Fibroblast of upper back skin (primary cell): Measurements from ENCODE around the gene LHFPL6.
A peak's percentile ranks its signal among the peaks of the same experiment; 100 is the strongest.

Experiments used
- DNase-seq: peaks from one replicate; pipeline ENCODE4 v3.0.0-alpha.2; 2013

The LHFPL6 gene

DNA sequence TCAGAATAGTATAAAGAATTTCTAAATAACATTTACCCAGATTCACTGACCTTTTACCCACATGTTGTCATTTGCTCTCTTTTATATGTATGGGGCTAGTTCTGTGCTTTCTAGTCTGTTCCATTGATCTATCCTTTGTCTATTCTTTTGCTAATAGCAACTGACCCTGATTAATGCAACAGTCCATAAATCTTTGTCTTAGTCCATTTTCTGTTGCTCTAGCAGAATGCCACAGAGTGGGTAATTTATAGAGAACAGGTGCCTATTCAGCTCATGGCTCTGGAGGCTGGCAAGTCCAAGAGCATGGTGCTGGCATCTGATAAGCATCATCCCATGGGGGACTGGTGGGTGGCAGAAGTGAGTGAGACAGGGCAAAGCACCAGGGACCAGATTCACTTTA is 52.1 kb downstream of the LHFPL6 start:
- no peak for DNase-seq

DNA sequence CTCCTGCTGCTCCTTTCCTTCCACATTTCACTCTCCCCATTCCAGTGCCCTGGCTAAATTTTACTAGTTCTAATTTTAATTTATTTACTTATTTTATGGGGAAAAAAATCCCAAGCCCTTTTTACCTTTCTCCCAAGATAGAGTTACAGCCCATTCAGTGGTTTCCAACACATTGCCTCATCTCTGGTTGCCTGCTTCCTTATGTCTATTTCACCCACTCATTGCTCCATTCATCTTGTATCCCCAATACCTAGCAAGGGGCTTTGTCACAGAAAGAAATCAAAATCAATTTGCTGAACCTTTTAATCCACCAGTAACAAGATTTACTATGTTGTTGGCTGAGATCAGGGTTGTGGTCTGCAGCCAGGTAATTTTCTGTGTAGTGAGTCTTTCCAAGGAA is 55.9 kb downstream of the LHFPL6 start:
- no peak for DNase-seq

DNA sequence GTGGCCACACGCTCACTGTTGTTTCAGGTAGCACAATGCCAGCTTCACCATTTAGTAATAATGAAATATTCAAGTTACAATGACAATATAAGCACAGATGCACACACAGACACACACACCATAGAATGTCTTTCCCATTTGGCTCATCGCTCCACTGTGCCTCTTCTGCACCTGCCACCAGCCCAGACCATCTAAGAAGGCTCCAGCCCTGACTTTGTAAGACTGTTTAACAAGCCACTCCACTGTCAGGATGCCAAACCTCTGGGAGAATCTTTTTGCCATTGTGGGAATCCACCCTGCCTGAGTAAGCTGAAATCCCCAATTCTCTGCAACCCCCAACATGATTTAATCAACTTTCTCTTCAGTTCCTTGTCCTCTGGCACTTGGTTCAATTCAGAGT is 60.6 kb downstream of the LHFPL6 start:
- no peak for DNase-seq

DNA sequence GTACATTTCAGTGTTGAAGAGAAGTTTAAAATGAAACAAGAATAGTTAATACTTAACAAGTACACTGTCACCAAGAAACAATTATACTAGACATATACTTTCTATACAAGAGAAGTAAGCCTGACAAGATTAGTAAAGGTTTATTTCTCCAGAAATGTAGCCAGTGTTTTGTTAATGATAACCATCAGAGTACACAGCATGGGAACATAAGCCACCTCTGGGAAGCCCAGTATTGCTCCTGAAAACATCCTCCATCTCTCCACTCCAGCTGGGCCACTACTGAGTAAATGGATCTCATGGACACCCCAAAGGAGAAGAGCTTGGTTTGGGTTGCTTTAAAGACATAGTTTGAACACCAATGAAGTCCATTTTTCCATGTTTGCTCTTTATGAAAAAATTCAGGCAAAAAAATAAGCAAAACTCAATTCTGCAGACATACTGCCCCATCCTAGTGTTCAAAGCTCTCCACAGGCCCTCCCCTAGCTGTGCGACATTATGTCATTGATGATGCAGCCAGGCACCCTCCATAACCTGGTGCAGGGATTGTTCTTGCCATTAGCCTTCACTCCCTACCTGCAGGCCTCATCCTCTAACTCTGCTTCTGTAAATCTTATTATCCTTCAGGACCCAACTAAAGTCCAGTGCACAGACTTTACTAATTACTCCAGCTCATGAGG is 61.9 kb downstream of the LHFPL6 start:
- DNase-seq, result no peak

DNA sequence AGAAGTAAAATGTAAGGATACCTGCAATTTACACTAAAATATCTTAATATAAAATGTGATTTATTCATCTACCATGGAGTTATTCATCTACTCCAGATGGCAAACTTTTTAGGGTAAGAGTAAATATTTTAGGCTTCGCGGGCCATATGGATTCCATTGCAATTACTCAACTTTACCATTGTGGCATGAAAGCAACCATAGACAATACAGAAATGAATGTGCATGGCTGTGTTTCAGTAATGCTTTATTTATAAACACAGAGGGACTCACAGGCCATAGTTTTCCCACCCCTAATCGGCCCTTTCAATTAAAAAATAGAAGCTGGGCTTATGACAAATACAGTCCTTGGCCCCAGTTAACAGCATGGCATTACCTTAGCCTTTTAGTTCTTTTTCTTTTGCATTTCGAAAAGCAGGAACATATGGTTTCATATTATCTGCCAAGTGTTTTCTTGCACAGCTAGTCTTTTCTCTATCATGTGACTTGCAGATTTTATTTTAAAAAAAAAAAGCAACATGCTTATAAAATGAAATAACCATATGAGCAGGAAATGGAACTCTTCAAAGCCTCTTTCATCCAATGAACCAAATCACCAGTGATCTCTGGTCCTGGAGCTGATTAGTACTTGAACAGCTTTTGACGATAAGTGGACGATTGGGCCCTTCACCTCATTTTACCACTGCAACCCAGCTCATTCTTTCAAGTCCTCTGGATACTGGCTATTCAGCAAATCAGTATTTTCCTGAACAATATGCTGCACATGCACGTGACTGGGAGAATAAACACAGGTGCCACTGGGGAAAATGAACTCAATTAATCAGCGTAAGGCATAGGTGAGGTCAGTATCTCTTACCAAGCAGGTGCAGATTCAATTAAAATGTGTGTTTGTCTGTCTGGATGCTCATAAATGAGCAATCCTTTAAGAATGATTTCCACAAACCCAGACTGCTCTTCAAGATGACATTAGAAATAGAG is 63.9 kb downstream of the LHFPL6 start:
- DNase-seq, result peak; percentile 67

DNA sequence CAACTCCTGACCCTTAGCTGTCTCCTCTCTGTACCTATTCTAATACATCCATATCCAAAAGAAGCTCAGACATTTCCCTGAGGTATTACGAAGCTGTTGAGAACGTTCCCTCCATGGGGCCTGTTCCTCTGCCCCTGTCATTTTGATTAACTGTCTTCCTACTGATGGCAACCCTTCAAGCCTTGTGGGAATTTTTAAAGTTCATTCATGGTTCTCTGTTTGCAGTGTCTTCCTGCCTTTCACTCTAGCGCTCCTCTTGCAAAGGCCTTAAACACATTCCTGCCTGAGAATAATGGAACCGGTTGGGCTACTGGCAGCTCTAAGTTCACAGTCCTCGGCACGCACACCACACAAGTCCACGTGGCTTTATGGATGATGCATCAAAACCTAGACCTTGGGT is 66.1 kb downstream of the LHFPL6 start:
- peak; percentile 70 for DNase-seq

DNA sequence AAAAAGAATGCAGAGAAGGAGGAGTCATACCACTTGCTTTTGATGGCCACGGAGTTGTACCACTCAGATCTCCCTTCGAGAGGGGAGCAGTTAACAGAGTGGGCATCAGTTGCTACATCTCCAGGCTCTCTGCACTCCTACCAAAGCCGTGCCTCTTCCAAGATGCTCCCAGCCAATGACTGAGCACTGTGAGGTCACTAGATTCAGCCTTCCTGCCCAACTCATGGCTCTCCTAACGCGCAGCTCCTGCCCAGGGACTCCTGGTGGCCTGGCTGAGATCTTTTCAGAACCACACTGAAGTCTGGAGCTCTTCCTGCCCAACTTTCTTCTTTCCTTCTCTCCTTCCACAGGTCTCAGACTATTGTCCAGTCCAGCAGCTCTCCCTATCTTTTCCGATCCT is 66.7 kb downstream of the LHFPL6 start:
- DNase-seq, result no peak

DNA sequence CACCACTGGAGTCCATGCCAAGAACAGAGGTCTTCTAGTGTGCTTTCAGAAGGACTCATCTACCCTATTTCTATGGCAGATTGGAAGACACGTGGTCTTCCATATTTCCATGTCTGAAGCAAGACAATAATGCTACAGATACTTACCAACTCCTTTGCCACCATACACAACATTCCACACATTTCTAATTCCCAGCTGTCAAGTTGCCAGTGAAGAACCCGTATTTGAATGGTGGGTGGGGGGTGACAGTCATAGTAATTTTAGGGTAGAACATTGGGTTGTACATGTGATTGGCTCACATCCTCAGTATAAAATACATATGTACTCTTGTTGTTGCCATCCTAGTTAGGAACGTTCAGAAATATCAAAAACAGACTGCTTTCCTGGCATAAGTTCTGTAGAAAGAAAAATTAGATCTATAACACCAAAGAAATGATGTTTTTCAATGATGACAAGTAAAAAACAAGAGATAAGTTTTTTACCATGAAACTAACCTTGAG is 69.3 kb downstream of the LHFPL6 start:
- DNase-seq, result no peak

DNA sequence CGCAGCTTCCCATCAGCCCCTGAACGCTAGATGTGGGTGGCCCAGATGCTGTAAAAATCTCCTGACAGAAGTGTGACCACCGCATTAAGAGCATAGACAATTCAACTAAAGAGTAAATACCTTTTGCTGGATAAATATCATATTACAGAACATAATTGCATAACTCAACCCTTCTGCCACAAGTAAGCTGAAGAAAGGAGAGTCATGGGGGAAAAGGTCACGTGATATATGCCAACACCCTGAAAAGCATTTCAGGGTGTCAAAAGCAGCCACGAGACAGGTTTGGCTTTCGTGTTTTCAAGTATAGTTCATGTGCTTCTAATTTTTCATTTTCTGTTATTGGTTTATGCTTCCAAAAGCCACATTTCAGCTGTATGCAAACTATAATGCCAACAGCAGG is 71.3 kb downstream of the LHFPL6 start:
- no peak for DNase-seq

DNA sequence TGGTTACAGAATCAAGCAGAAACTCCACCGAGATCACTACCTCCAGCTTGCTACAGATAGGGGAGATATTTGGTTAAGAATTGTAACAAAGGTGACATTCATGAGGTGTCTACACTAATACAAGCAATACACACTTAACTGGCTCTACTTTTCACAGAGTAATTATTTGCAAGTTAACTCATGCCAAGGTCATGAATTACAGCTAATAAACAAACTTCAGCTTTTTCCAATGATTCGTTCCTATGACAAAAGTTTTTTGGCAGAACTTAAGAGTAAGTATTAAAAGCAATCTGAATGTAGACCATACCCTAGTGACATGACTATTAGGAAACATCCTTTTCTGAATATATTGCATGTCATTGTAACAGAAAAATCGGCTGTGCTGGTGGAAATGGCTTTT is 72.1 kb downstream of the LHFPL6 start:
- DNase-seq, result no peak

DNA sequence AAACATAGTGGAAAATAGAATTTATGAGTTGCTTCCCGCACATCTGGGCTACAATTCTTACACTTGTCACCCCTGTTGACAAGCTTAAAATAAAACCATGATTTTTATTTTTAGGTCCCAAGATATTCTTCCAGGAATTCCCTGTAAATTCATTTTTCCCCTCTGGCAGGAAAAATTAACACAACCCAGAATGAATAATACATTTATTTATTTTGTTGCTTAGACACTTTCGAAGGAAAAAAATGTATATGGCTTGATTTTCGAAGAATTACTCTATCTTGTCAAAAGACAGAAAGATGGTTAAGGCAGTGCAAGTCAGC is 74.4 kb downstream of the LHFPL6 start:
- DNase-seq, result no peak

DNA sequence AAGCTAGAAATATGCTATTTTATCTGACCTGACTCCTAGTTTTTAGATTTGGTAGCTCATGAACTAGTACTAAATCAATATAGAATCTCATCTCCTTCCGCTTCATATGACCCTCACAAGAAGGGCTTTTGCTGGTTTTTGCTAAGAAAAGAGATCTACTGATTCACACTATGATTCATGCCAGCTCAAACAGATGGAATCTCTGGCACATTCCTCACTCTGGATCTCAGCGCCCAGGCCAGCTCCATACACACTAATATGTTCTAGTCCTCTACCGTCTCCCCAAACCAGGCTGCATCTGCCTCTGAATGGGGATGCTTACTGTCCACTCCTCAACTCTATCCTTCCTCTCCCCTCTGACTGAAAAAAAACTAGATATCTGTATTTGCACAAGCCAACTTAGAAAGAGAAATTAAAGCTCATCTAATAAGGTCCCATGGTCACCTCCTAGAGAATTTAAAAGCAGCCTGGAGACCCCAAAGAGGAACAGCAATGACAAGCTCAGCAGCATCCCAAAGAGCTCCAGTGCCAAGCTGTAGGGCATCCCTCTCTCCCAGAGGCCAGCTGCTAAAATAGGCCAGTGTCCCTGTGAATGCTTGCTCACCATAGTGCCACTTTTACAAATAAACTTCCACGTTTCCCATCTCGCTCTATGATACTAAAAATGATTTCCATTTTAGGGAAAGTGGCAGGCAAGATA is 74.9 kb downstream of the LHFPL6 start:
- DNase-seq, result peak; percentile 94

DNA sequence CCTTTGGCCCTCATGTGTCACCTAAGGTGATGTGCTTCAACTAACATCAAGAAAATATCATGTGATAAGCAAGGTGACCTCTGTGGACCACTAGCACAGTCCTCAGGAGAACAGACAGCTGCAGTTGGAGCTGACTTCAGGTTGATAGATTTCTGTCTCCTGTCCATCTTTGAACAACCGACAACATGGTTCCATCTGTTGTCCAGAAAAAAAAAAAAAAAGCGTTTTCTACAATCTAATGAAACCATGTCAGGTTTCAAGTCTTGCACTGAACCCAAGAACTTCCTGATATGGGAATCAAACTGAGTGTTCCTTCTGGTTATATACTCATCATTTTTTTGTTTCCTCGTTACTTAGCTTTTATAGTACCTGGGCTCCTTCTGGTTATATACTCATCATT is 75.7 kb downstream of the LHFPL6 start:
- no peak for DNase-seq

DNA sequence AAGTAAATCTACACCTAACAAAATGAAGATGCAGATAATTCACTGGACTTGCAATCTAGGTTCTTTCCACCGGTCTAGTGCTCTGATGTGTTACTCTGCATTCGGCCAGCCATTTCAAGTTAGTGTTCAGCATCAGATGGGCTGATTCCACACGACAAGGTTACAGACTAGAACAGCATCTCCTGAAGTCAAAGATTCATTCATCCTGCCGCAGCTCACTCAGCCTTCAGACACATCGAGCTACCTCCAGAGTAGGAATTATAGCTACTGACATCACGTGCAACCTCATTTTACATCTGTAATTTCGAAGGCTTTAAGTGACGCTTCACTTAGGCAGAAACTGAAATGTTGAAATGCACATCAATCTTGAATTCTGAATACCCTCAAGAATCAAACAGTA is 76.5 kb downstream of the LHFPL6 start:
- DNase-seq, result no peak

DNA sequence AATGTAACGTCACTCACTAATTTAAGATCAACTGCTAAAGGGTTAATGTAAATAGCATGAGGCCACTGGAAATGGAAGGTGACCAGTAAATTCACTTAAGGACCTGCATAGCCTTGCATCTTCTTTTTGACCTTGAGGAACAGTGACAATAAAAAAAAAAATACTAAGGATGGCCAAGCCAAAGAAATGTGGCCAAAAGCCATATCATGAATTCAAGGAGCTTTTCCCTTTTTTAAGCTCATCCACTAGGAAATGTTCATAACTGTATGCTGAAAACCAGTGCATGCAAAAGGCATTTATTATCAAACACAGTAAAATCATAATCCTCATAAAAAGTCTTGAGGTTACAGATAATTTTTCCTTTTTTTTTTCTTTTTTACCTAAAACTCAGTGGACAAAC is 77.5 kb downstream of the LHFPL6 start:
- no peak for DNase-seq

DNA sequence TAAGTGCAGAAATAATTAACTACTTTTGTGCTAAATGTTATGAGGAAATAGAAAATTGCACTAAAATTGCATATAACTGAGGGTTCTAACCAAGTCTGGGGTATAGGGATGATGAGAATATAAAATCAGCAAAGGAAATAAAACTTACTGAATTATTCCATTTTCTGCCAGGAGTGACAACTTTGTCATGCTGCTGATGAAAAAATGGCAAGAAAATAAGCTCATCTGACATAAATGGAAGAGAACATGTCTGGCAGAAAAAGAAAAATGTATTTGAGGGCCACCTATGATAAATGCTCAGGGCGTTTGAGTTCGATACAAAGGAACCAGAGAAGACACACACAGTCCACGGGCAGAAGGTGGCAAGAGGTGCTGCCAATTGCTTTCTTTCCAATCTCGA is 78.2 kb downstream of the LHFPL6 start:
- no peak for DNase-seq

DNA sequence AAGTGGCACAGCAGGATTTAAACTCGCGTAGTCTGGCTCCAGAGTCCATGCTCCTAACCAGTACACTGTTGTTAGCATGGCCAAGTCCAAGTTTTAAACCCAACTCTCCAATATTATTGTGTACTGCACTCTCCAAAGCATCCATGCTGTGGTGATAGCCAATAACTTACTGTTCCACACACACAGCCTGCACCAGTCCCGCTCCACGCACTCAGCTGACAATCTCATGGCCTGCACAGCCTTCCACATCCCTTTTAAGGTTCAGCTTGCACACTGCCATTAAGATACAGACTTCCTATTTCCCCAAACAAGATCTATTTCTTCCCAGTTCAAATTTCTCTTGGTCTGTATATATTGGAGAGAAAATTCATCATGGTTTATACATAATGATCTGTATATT is 80.7 kb downstream of the LHFPL6 start:
- no peak for DNase-seq

DNA sequence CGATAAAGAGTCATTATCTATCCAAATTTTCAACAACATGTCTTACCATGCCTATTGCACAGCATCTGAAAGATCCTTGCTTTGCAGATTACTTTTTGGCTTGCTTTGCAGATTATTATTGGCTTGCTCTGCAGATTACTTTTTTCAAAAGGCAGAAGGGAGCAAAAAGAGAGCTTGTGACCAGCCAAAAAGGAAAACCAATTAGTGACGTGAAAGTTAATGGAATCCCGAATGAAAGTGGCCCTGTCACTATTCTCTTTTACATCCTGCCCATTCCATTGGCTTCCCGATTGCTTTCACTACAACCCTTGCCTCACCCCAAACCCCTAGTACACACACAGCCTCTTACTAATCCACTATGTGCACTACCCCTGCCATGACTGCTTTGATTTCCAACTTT is 81.3 kb downstream of the LHFPL6 start:
- DNase-seq, result no peak

DNA sequence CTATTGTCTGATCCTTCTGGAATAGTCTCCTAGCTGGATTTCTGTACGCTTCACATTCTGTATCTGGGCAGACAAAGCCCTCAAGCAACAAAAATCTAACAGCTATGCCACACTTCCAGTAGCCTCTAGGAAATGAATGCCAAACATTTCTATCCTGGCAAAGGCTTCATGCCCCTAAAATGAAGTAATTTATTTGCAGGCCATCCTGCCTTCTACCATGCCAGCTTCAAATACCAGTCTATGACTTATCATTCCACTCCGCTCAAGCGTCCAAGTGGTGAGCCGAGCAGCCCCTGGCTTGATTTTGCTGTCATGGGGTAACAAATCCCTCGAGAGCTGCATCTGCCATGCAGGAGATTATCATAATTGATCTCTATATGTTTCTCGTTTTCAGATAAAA is 86.9 kb downstream of the LHFPL6 start:
- no peak for DNase-seq

DNA sequence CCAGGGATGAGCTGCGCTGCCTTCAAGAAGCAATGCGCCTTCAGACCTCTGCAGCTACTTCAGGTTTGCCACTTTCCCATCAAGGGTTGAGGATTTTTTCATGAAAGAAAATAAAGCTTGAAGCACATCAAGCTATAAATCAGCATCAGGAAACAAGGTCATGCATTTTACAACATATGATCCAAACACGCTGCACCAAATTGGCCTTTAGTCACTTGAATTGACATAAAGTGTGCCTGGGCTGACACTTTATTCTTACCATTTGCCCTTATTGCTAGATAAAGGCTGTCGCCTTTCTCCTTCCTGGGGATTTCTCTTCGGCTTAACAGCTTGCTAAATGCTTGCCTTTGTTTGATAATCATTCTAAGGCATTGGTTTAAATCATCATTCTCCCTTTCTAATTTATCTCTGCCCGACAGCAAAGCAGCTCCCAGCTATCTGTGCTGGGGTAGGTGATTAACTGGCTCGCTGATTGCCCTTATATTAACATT is 87.7 kb downstream of the LHFPL6 start:
- DNase-seq, result no peak

DNA sequence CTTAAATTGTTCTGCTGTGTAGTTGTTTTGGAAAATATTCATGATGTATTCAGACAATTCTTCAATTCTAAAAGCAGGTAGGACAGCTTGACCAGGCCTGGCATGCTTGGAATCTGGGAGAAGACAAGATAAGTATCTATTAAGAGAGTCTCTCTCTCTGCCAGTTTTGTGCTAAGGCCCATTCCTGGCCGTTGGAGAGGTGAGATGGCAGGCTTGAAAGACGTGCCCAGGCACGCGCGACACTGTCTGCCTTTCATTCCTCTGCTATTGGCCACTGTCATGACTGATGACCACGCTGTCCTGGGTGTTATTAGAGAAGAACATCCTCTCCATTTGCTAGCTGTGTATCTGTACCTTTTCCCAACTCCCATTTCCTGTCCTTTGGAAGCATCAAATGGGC is 90.3 kb downstream of the LHFPL6 start:
- no peak for DNase-seq

DNA sequence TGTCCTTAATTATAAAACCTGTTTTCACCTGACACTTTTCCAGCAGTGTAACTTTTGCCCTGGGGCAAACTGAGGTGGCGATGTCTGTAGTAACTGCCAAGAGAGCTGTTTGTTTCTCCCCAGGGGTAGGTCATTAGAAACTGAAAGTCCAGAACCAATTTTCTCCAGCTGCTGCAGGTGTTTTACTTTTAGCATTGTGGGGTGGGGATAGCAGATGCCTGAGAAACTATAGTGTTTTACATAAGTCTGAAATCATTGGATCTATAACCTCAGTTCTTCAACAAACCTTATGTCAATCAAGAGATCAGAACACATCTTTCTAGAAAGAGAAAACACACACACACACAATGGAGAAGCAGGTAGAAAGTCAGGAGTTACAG is 92.7 kb downstream of the LHFPL6 start:
- DNase-seq, result no peak

DNA sequence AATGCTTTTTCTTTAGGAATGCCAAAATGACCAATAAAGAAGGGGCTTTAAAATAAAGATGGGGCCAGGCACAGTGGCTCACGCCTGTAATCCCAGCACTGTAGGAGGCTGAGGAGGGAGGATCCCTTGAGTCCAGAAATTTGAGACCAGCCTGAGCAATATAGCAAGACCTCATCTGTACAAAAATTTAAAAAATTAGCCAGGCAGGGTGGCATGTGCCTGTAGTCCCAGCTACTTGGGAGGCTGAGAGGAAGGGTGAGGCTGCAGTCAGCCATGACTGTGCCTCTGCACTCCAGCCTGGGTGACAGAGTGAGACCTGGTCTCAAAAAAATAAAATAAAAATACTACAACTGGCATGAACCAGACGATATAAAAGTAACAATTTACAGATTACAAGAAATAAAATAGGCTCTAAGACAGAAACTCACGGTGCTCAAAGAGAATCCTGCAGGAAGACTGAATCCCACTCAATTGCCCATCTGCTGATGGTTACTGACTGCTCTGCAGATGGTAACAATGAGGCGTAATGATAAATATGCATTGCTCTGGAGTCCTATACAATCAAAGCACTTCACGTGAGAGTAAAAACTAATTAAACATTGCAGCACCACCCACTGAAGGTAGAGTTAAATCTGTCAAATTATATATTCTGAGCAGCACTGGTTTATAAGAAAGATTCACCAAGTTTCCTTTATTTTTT is 93.2 kb downstream of the LHFPL6 start:
- no peak for DNase-seq
